ENCODE measurements around the gene NHP2. TPM values are rescaled to one million over a fixed set of nuclear protein-coding genes. Genes with fewer than 3 reads are reported as not detected.

NHP2 gene
- total RNA-seq, 4 donors from 2014 or later: 157 to 261 (median 241) TPM

- Histone ChIP-seq H3K4me3 (no peak overlapping the region), H3K27ac (no peak overlapping the region), H3K27me3 (no peaks in the 10 kb centered on the region), H3K36me3 (peaks cover 0 to 84% of the 10 kb centered on the region in 2 donors), H3K4me1 (peaks cover 7 to 16% of the 10 kb centered on the region in 2 donors), H3K9me3 (no peaks in the 10 kb centered on the region)
- TF ChIP-seq CTCF (IDR thresholded peaks at IDR 0.05 in 4 of 5, conservative IDR thresholded peaks at IDR 0.05 in 1 of 5): no peak
- no peak for TF ChIP-seq POLR2A (IDR thresholded peaks at IDR 0.05)
- DNase-seq (no peak), ATAC-seq (no peak)
- intact Hi-C loops (cut with DNase I; ENCODE audit: low total_unique reads): no loop called here
- in situ Hi-C loops (cut with MboI; ENCODE audit: low sequenced_read_pairs in 4 of 4): no loop called here
These were observed 6.3 kb downstream of the NHP2 start for GRCh38 chr5:178147406-178147805.

GRCh38 chr5:178145965-178146820, 7.5 kb downstream of the NHP2 start:
- intact Hi-C loops (cut with DNase I; ENCODE audit: low total_unique reads) (loop anchor here (1.0 kb wide), 1 partner anchor 70 kb away; no protein-coding TSS in a partner anchor), in situ Hi-C loops (cut with MboI; ENCODE audit: low sequenced_read_pairs in 4 of 4) (no loop called here)
- Histone ChIP-seq H3K27me3 (no peaks in the 10 kb centered on the region), H3K4me3 (no peak overlapping the region), H3K36me3 (peaks cover 0 to 88% of the 10 kb centered on the region in 2 donors), H3K9me3 (no peaks in the 10 kb centered on the region), H3K4me1 (peaks cover 0 to 7% of the 10 kb centered on the region in 2 donors), H3K27ac (no peak overlapping the region)
- TF ChIP-seq CTCF (IDR thresholded peaks at IDR 0.05 in 4 of 5, conservative IDR thresholded peaks at IDR 0.05 in 1 of 5) (peak; percentile 65 to 74 (median 67)), POLR2A (IDR thresholded peaks at IDR 0.05) (no peak)
- peak in 1 of 2 donors; percentile 53 for DNase-seq
- peak in 1 of 2 donors; percentile 47 for ATAC-seq

GRCh38 chr5:178143901-178144300, 9.8 kb downstream of the NHP2 start:
- TF ChIP-seq POLR2A (IDR thresholded peaks at IDR 0.05): no peak
- TF ChIP-seq CTCF (IDR thresholded peaks at IDR 0.05 in 4 of 5, conservative IDR thresholded peaks at IDR 0.05 in 1 of 5): no peak
- Histone ChIP-seq H3K4me3 (no peak overlapping the region), H3K36me3 (peaks cover 0 to 78% of the 10 kb centered on the region in 2 donors), H3K27ac (peak overlapping the region in 3 of 4 donors; percentile 25 to 70 (median 51)), H3K4me1 (peaks cover 0 to 7% of the 10 kb centered on the region in 2 donors), H3K27me3 (no peaks in the 10 kb centered on the region), H3K9me3 (no peaks in the 10 kb centered on the region)
- intact Hi-C loops (cut with DNase I; ENCODE audit: low total_unique reads): no loop called here
- ATAC-seq (peak in 1 of 2 donors; percentile 85), DNase-seq (peak; percentile 26 to 76)
- in situ Hi-C loops (cut with MboI; ENCODE audit: low sequenced_read_pairs in 4 of 4): no loop called here

DNA sequence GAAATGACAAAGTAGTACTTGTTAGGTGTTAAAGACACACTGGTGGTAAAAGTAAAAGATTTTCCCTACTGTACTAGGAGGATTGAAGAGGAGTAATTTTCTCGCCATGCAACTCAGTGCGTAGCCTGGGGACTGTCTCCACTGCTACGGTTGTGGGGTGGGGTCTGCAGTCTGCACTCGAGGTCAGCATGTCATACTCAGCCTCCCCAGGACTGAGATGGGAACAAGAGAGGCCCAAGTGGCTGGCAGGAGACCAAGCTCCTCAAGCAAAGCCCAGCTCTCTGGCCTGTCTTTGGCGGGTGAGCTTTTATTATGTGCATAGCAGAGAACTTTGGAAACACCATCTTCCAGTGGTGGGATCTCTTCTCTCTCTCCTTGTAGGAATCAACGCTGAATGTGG, 10.4 kb downstream of the NHP2 start:
- Histone ChIP-seq H3K27ac (peak overlapping the region in 1 of 4 donors; percentile 70), H3K4me1 (peaks cover 0 to 7% of the 10 kb centered on the region in 2 donors), H3K4me3 (no peak overlapping the region), H3K9me3 (no peaks in the 10 kb centered on the region), H3K27me3 (no peaks in the 10 kb centered on the region), H3K36me3 (peaks cover 0 to 71% of the 10 kb centered on the region in 2 donors)
- DNase-seq (no peak), ATAC-seq (no peak)
- in situ Hi-C loops (cut with MboI; ENCODE audit: low sequenced_read_pairs in 4 of 4) (no loop called here), intact Hi-C loops (cut with DNase I; ENCODE audit: low total_unique reads) (no loop called here)
- no peak for TF ChIP-seq CTCF (IDR thresholded peaks at IDR 0.05 in 4 of 5, conservative IDR thresholded peaks at IDR 0.05 in 1 of 5)
- TF ChIP-seq POLR2A (IDR thresholded peaks at IDR 0.05): no peak
